Measurements from ENCODE around the gene PRTFDC1.

- TF ChIP-seq, protein P1, sequence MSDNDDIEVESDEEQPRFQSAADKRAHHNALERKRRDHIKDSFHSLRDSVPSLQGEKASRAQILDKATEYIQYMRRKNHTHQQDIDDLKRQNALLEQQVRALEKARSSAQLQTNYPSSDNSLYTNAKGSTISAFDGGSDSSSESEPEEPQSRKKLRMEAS (IDR thresholded peaks at IDR 0.05) = no peak
- TF ChIP-seq EP300 (IDR thresholded peaks at IDR 0.05; ENCODE audit: borderline replicate concordance) (no peak), CEBPB (IDR thresholded peaks at IDR 0.05) (no peak), FOXM1 (IDR thresholded peaks at IDR 0.05; ENCODE audit: borderline replicate concordance, low read depth) (no peak)
Measured at GRCh38 chr10:24958721-24959381, 6.4 kb upstream of the PRTFDC1 start.
